Stimulated activated CD8-positive, alpha-beta memory T cell treated with anti-CD3 and anti-CD28 coated beads, Interleukin-7, amount 100 ng/mL, for 1 hour (primary cell): ENCODE data around the gene IL1B.

Experiments
- DNase-seq, 2 donors: peaks; one replicate each; pipeline ENCODE4 v3.0.0-alpha.2; 2020; ENCODE audit warnings: low read depth in 2 of 2

The IL1B gene

DNA sequence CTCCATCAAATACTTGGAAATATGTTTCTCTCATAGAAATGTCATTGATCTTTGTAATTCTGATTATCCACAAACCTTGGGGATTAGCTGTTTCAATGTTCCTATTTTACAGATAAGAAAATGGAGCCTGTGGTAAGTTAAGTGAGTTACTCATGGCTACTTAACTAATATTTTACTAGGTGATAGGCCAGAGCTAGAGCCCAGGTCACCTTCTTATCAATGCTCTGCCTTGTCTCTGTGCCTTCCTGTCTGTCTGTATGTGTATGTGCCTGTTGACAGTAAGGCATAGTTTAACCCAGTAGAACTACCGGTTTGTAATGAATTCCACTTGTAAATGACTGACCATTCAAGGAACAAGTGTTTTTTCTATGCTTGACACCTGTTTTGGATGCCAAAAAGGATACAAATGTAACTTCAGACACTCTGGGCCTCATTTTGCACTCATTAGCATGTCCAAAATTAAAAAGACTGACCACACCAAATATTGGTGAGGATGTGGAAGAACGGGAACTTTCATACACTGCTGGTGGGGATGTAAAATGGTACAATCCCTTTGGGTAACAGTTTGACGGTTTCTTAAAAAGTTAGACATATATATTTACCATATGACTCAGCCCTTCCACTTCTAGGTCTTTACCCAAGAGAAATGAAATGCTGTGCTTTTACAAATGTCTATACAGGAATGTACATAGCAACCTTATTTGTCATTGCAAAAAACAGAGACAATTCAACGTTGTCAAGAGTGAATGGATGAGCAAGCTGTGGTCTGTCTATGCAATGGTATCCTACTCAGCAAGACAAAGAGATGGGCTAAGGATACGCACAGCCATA, 32.7 kb downstream of the IL1B start:
- no peak for DNase-seq

DNA sequence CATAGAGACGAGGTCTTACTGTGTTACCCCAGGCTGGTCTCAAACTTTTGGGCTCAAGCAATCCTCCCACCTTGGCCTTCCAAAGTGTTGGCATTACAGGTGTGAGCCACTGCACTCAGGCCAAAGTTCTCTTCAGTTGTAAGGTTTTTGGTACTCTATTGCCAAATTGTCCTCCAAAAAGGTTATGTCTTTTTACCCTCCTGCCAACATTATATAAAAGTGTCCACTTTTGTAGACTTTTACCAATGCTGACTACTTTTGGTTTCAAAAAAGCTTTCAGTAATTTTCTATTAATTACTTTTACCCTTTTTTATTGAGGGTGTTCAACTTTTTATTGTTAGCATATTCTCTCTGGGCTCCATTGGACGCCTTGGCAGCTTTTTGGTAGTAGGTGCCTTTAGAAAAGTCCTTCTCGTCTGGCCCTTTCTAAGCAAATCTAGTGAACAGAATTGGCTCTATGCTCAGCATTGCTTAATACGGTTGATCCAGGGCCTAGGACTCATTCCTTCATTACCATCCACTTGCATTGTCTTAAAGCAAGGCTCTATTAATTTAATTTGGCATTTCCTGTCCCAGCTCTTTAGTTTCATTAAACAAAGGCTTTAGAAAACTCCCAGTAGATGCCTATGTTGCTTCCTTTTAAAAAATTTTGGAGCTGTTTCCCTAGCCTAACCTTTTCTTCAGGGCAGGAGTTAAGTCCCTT, 35.5 kb downstream of the IL1B start:
- DNase-seq = no peak

- DNase-seq = no peak
These were observed 37.3 kb downstream of the IL1B start for GRCh38 chr2:112798979-112799975.

- DNase-seq = no peak
These were observed 40.1 kb downstream of the IL1B start for GRCh38 chr2:112796486-112796885.

DNA sequence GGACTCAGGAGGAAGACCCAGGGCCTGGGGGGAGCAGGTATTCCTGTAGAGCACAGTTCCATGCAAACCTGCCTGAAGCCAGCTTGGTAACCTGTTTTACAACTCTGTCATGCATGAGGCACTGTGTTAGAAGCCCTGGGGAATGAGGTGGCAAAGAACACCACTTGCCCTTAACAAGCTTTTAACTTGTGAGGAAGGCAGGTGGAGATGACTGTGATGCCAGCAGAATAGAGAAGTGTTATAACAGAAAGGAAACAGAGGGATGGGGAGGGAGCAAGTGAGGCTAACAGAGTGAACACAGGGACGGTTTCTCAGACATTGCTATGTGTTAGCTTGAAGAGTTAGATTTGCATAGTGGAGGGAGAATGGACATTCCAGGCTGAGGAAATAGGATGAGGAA, 40.8 kb downstream of the IL1B start:
- no peak for DNase-seq

- no peak for DNase-seq
These were observed 41.7 kb downstream of the IL1B start for GRCh38 chr2:112794841-112795240.

- DNase-seq = no peak
These were observed 42.3 kb downstream of the IL1B start for GRCh38 chr2:112794131-112794733.

DNA sequence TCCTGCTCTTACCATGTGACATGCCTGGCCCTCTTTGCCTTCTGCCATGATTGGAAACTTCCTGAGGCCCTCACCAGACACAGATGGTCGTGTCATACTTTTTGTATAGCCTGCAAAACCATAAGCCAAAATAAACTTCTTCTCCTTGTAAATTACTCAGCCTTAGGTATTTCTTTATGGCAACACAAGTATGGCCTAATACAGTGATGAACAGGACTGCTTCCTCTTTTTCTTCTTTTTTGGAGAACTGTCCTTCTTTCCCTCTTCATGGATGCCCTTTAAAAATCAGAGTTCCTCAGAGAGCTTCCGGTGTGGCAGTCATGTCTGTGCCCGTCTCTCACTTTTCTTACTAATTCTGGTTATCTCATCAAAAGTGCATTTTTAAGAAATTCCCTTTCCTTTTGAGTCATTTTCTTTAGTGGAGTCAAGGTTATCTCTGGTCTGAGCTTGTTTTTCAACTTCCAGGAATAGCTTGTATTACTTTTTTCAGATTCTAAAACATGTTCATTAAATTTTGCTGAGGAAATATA, 43.1 kb downstream of the IL1B start:
- no peak for DNase-seq

- no peak for DNase-seq
These were observed 44.2 kb downstream of the IL1B start for GRCh38 chr2:112792419-112792818.

- DNase-seq = no peak
These were observed 44.8 kb downstream of the IL1B start for GRCh38 chr2:112791693-112792230.

DNA sequence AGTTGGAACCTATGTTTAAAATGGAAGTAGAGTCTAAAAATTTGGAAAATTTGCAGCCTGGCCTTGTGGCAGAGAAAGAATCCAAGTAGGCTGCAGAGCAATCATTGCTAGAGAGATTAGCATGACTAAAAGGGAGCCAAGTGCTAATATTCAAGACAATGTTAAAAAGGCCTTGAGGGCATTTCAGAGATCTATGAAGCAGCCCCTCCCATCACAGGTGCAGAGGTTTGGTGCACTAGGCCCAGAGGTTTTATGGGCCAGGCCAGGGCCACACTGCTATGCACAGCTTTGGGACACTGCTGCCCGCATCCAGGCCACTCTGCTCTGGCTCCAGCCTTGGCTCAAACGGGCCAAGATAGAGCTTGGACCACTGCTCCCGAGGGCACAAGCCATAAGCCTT, 45.6 kb downstream of the IL1B start:
- no peak for DNase-seq

- DNase-seq = no peak
These were observed 46.3 kb downstream of the IL1B start for GRCh38 chr2:112790305-112790704.

DNA sequence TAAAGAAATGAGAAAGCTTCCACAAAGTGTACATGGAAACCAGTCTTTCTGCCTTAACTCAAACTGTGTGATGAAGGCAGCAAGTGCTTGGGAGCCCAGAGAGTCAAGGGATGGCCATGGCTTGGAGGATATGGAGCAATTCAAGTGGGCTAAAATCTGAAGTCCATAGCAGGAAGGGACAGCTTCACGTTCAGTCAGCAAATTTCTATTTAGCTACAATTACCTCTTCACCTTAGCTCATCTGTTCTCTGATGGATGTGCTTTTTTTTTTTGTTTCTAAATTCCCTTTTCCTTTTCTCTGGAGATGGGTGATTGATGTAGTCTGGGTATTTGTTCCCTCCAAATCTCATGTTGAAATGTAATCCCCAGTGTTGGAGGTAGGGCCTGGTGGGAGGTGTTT, 47.4 kb downstream of the IL1B start:
- DNase-seq = no peak

DNA sequence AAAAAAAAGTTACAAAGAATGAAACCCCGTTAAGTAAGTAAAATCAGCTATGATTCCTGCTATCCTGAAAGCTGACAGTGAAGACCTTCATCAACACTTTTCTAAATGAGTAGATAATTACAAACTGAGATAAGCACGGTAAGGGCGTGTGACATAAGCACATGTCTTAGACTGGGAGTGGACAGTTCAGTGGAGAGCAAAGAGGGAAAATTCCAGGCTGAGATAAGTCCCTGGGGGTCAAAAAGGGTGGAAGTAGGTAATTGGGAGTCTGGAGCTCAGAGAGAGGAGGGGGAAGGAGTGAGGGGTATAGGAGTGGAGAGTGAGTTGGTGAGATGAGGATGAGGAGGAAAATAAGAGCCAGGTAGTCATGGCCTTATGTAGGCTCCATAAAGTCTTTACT, 47.9 kb downstream of the IL1B start:
- DNase-seq = no peak

GRCh38 chr2:112787729-112788393, 48.7 kb downstream of the IL1B start:
- DNase-seq = no peak

DNA sequence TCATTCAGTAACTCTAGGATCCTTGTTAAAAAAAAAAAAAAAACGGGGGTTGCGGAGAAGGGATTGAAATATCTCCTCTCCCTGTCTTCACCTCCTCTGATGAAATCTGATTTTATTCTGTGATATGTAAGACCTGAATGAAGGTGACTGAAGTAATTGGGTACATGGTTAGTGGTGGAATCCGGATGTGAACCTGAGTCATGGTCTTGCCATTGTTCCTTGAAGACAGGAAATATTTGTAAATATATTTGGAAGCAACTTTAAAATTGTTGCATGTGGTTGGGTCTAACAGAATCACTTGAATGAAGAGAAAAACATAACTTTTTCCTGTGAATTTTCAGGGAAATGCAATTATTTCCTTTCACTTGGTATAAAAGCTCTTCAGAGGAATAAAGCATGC, 49.3 kb downstream of the IL1B start:
- DNase-seq = no peak

- DNase-seq = no peak
These were observed 52.1 kb downstream of the IL1B start, which contains the start of gene IL1A for GRCh38 chr2:112784199-112785189. Gene IL1A (minus strand): TSS chr2:112784493. CDS start chr2:112783770, 723 bp downstream.

DNA sequence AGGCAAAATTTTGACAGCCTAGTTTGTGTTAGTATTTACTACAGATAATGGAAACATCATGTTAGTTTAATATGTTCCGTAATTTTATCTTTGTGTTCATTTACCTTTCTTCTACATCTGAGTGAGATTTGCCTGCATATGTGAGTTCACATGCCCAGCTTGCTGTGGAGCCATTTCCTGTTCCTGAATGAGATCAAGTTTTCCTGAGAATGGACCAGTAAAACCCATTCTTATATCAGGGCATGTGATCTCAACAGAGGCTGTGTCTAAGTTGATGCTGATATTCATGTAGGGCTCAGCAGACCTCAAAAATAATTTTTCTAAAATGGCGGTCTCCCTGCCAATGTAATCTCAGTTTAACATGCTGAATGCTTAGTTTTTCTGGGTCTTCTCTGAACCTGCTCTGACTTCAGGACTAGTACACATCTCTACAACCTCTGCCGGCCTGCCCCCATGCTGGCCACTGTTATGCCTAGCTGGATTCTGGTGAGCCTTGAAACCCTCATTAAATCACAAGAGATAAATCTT, 53.3 kb downstream of the IL1B start:
- DNase-seq = no peak

DNA sequence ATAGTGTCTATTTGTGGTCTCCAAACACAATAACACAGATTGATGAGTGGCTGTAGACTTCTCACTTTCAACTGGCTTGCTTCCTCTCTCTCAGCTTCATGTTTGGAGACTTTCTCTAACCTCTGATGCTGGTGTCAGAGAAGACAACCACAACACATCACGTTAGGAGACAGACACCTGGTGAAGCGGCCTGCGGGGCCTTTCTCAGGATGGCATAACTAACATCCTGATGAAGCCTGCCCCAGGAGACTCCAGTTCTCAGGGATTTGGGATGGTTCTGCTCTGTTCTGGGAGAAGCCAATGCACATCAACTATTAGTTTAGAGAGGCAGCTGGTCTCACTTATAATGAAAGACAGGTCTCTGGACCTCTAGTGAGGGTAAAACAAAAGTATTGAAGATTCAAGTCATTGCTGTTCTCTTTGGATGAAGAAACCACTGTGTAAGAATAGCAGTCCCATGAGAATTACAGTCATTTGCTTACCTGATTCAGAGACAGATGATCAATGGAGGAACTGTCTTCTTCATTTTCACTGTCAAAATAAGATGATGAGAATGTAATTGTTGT, 54.3 kb downstream of the IL1B start:
- no peak for DNase-seq
